ENCODE measurements around the gene CTNND2.

Gene CTNND2

DNA sequence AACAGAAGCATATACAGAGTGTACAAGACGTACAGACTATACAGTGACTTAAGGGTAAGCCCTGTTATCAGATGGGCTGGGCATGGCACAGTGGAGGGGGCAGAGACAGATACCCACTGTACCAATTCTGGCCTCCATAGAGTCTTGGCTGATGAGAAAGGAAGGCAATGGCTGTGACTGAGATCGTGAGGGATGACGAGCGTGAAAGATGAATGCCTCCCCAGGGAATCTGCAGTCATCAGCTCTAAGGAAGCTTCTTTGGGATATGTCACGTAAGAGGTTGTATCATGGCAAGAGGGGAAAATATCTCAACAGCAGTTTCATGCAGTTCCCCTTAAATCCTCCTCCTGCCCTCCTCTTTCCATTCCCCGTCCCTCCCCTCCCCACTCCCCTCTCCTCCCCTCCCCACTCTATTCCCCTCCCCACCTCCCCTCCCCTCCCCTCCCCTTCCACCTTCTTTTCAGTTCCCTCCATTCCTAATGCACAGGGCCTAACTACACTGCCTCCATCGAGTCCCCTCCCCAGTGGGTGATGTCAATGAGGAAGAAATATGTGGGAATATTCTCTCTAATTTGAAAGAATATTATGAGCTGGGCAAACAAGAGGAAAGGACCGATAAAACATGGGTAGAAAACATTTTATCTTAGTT lies 916.8 kb downstream of the CTNND2 start:
- no peak overlapping the region for H3K4me3 ChIP-seq (replicated peaks; ENCODE audit: low read depth, low read length)
- DNase-seq (ENCODE audit: low read depth), result no peak
- TF ChIP-seq, protein P1, sequence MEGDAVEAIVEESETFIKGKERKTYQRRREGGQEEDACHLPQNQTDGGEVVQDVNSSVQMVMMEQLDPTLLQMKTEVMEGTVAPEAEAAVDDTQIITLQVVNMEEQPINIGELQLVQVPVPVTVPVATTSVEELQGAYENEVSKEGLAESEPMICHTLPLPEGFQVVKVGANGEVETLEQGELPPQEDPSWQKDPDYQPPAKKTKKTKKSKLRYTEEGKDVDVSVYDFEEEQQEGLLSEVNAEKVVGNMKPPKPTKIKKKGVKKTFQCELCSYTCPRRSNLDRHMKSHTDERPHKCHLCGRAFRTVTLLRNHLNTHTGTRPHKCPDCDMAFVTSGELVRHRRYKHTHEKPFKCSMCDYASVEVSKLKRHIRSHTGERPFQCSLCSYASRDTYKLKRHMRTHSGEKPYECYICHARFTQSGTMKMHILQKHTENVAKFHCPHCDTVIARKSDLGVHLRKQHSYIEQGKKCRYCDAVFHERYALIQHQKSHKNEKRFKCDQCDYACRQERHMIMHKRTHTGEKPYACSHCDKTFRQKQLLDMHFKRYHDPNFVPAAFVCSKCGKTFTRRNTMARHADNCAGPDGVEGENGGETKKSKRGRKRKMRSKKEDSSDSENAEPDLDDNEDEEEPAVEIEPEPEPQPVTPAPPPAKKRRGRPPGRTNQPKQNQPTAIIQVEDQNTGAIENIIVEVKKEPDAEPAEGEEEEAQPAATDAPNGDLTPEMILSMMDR (IDR thresholded peaks at IDR 0.05; ENCODE audit: low read length, missing control alignments), result no peak

DNA sequence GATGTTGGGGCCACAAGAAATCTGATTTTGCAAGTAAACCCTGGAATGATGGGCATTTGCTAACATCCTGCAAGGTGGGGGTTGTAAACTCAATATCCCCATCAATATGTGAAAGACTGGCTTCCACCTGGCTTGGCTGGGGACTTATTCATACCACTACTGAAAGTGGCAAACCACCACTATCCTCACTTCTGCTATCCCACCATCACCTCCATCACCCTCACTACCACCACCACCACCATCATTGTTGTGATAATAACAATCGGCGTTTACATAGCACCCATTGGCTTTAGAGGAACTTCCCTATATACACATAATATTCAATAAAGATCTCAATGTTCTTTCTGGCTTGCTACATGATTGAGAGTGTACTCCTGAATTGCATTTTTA lies 918.5 kb downstream of the CTNND2 start:
- no peak overlapping the region for H3K4me3 ChIP-seq (replicated peaks; ENCODE audit: low read depth, low read length)
- TF ChIP-seq, protein P1 (IDR thresholded peaks at IDR 0.05; ENCODE audit: low read length, missing control alignments), result no peak
- no peak for DNase-seq (ENCODE audit: low read depth)

DNA sequence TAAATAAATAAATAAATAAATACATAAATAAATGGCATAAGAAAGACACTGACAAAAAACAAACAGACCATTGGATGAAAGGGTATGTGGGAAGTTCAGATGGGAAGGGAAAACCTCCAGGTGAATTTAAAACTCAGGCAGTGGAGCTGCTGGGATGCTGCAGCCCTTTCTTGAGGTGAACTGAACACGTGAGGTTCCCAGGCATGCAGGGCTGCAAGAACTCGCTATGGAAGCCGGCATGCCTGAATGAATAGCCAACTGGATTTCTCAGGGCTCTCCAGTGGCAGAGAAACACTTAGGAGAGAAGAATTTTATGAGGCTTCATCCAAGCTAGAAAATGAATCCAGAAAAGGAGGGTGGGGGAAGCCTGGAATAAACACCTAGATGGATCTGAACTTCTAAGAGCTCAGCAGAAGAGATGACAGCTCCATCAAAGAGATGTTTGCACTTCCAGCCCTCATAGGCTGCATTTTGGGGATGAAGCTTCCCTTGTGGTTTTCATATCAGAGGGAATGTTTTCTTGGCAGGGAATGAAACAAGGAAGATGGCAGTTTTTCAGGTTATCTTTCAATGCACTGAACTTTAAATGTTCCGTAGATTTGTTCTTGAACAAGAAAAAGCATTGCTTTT lies 919.0 kb downstream of the CTNND2 start:
- DNase-seq (ENCODE audit: low read depth), result no peak
- no peak overlapping the region for H3K4me3 ChIP-seq (replicated peaks; ENCODE audit: low read depth, low read length)
- TF ChIP-seq, protein P1 (IDR thresholded peaks at IDR 0.05; ENCODE audit: low read length, missing control alignments), result no peak

DNA sequence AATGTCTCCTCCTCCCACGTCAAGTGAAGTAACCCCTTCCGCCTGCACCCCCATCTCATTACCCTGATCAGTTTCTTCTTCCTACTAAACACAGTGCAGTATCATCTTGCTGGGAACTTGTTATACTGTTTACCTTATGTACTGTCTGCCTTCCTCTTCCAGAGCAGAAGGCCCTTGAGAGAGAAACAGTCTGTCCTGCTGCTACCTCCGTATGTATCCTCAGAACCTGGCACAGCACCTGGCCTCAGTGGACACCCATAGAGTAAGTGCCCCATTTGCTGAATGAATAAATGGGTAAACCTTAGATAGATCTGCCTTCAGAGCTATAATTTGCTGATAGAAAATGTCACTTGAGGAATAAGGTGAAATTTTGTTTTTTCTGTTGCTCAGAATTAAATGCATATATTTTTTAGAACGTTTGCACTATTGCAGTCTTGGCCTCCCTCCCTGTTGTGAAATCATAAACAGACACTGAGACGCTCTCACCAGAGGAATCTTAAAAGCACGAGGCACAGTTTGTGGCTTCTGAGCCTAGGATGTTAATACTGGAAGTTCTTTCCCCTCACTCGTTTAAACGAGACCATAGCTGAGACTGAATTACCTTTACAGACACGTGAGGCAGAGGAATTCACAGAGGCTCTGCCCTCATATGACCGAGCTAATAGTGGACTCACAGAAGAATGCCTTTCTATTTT lies 920.1 kb downstream of the CTNND2 start:
- no peak overlapping the region for H3K4me3 ChIP-seq (replicated peaks; ENCODE audit: low read depth, low read length)
- no peak for DNase-seq (ENCODE audit: low read depth)
- TF ChIP-seq, protein P1 (IDR thresholded peaks at IDR 0.05; ENCODE audit: low read length, missing control alignments), result no peak

DNA sequence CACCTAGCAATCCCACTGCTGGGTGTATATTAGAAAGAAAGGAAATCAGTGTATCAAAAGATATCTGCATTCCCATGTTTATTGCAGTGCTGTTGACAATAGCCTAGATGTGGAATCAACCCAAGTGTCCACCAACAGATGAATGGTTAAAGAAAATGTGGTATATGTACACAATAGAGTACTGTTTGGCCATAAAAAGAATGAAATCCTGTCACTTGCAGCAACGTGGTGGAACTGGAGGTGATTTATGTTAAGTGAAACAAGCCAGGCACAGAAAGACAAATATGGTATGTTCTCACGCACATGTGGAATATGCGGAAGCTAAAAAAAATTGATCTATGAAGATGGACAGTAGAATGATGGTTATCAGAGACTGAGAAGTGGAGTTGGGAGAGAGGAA lies 921.6 kb downstream of the CTNND2 start:
- TF ChIP-seq, protein P1 (IDR thresholded peaks at IDR 0.05; ENCODE audit: low read length, missing control alignments), result no peak
- DNase-seq (ENCODE audit: low read depth), result no peak
- no peak overlapping the region for H3K4me3 ChIP-seq (replicated peaks; ENCODE audit: low read depth, low read length)

DNA sequence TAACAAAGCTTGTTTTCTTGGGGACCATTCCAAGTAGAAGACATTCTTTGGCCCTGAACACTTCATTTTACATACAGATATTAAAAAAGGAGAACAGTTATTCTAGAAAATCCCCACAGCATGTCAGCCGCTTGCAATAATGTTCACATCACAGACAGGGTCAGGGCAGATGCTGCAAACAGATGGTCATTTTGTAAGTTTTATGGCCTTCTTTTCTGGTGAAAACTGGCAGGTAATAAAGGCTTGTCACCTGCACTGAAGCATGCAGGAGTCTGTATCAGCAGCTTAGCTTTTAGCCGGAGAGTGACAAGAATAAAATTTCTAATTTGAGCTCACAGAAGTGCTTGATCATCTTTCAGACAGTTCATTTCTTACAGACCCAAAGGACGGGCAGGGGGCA lies 922.3 kb downstream of the CTNND2 start:
- TF ChIP-seq, protein P1 (IDR thresholded peaks at IDR 0.05; ENCODE audit: low read length, missing control alignments), result no peak
- DNase-seq (ENCODE audit: low read depth), result no peak
- H3K4me3 ChIP-seq (replicated peaks; ENCODE audit: low read depth, low read length), result no peak overlapping the region
